ENCODE data around the gene ARHGEF6.

ARHGEF6 gene

DNA sequence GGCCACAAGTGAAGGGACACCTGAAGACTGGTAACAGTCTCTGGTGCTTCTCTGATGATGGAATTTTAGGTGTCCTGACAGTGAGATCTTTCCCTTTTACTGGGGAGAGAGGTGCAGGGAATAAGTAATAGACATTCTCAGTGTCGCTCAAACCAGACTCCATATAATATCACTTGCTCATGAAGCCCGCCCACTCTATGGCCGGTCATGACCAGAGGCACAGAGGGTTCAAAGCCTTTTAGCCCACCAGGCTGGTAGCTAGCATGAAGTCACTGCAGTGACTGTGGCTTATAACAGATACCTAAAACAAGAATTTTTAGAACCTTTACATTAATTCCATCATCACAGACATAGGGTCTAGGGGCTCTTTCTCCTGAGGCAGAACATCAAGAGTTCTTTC lies 129.9 kb downstream of the ARHGEF6 start:
- no peak for DNase-seq

DNA sequence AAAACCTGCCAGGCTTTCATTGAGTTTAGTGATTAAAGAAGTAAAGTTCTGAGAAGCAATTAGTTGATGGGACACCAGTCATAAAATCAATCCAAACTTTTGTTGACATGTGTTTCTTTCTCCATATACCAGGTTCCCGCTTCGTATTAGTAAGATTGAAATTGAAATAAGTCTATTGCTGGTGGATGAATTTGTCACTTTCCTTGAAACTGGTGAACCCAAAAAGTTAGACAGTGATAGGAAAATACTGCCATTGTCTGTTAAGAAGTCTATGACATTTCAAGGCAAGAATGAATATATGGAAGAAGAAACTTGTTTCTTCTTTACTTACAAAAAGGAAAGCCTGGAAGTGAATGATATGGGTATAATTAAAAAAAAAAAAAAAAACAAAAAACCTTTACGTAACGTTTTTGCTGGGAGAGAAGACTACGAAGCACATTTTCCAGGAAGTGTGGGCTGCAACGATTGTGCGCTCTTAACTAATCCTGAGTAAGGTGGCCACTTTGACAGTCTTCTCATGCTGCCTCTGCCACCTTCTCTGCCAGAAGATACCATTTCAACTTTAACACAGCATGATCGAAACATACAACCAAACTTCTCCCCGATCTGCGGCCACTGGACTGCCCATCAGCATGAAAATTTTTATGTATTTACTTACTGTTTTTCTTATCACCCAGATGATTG lies 132.9 kb downstream of the ARHGEF6 start, which contains the start of gene CD40LG:
Gene CD40LG, plus strand, starts transcription at position 482 of the 684 bp plus-strand sequence. Its CDS starts 91 bp downstream, at position 573.
- DNase-seq, result no peak

DNA sequence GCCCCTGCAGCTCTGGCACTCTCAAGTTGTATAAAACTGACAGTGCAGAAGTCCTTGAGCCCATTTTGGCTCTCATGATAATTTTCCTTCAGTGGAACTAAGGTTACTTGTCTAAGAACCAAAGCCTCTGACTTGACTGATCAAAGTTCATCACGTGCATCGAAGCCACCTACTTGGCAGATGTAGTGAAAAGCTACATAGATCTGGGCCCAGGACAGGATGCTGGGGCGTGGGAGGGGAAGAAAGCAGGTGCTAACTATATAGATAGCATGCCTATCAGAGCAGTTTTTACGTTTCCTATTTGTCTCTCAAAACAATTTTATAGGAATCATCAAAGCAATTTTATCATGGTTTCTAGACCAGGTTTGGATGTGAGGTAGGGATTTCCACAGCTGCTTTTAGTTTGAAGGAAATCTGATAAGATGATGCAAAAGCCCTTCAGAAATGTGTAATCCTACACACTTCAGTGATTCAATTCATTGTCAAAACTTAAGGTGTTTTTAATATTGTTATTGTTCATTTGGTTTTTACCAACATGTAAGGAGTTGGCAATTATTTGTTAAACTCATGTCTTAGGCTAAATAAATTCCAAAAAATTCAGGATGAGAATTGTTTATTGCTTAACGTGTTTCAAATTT lies 134.0 kb downstream of the ARHGEF6 start:
- DNase-seq, result no peak

DNA sequence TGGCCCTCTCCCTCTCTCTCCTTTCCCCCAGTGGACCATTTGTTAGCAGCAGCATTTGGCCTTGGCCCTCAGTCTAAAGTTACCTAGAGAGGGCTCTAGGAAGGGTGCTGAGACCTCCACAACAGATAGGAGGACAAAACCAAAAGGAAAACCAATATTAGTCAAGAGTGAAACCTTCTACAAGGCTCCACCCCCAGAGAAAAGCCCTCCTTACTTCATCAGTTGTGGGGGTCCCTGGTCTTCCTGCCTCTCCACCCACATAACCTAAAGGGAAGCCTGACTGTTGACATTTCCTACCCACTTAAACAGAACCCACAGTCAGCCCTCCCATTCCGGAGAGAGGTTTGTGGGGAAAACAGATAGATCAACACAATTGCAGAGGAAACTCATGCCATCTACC lies 137.5 kb downstream of the ARHGEF6 start:
- no peak for DNase-seq

DNA sequence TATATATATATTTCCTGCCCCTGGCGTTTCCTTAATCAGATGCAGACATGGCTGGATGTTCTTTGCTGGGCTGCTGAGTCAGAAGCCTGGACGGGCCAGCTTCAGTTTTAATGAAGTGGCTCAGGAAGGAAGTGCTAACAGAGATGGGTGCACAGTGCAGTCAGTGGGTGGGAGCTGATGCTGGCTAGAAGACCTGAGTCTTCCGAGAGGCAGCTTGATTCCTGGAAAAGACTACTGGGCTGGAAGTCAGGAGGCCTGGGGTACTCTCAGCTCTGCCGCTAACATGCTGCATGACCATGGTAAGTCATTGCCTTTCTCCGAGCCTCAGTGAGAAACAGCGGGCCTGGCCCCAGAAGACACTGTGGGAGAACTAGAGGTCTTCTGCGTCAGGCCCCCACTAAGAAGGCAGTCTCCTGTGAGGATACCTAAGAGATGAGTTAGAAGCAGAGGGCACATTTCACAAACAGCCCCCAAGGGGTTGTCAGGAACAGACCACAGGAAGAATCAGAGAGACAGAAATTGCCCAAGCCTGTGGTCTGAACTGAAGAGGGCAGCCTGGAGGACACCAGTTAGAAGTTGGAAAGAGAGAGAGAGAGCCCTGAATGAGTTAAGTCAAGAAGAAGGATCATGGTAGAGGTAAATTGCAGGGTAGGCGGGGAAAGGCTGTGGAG lies 141.1 kb downstream of the ARHGEF6 start:
- no peak for DNase-seq

DNA sequence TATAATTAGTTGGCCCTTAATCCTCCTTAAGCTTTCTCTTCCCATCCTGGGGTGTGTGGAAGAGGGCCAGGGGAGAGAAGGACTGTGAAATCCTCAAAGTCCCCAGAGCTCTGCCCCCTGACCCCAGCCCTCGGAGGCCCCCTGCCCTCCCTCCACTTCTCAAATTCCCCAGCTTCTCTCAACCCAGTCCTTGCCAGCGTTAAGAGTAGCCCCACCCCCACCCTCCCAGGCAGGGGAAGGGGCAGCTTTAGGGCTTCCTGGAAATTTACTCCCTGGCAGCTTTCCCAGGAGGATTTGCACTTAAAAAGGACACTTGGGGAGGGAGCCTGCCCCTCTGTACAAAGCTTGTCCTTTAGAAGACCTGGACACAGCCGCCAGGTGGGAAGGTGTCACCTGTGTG lies 144.6 kb downstream of the ARHGEF6 start:
- DNase-seq, result no peak

DNA sequence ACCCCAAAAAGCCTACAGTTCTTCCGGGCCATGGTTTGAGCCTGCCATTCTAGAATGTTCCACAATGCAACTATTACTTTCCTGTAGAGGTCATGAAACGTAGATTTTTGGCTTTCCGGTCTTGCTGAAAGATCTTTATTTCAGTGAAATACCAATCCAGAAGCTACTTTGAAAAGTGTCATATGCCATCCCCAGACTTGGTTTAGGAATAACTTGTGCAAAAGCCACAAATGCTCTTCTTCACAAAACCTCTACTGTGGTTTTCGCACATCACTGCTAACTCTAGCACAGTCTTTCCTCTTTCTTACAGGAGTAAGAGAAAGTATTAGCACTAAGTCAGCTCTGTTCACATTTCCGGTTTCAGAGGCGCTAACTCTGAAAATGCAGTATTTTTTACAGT lies 145.5 kb downstream of the ARHGEF6 start:
- no peak for DNase-seq

DNA sequence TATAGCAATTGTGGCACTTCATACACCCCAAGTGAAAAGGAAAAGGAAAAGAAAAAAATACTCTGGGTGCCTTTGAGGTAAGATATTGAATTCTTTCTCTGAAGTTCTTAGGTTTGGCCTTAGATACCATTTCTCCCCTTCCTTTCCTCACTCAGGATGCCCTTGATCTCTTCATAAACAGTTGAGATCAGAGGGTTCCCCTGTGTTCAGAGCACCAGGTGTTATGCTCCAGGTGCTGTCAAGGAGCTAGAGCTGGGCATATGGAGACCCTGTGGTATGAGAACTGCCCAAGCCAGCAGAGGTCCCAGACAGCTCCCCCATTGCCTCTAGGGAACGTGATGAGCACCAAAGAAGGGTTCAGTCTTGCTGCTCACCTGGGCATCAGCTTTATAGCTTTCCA lies 149.9 kb downstream of the ARHGEF6 start:
- DNase-seq, result no peak

DNA sequence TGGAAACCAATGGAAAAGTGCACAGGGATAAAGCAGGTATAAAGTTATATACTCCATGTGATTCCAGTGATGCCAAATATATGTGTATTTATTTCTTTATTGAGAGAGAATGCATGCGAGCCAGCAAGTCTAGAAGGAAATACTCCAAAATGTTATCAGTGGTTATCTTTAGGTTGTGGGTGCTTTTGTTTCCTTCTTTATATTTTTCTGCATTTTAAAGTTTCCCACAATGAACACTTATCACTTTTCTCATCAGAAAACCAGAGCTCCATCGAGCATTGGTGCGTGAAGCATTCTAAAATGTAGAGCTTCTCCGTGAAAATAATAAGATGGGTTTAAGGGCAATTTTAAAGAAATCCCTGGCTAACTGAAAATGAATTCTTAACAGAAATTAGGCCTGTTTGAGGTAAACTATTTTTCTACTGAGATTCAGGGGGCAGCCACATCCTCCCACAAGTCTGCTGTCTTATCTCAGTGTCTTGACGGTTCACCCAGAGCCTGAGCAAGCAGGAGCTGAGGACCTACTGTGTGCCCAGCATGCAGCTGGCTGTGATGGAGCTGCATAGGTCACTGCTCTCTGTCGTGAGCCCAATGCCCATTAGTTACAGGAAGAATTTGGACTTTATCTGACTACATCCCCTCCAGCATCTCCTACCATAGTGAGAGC lies 151.5 kb downstream of the ARHGEF6 start:
- no peak for DNase-seq

DNA sequence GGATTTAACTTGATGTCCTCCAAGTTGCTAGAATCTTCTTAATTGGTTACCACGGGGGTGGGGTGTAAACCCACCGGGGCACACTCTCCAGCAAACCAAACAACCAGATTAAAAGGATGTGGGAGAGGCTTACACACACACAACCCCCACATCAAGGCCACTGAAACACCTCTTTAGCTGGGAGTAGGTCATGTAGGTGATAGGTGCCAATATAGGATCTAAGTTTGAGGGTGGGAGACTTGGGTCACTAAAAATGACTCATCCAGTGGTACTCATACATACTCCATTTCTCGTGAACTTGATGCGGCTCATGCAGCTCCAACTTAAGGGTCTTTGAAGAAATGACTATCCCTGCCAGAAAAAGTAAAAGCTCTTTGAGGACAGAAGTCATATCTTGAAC lies 153.3 kb downstream of the ARHGEF6 start:
- no peak for DNase-seq

DNA sequence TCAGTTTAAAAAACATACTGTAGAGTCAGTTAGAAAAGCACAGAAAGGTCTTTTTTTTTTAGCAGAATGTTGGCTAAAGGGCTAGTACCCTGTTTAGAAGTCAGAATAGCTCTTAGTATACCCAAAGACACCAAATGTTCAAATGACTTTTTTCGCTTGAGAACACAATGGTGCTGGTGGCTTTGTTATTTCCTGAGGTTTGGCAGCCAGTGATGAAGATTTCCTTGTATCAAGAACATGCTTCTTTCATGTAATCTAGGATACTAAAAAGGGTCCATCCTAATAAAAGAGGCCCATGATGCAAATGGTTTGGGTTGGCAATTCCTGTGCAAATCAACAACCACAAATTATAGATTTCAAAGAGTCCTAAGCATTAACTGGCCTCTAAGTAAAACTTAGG lies 153.8 kb downstream of the ARHGEF6 start:
- DNase-seq, result no peak

DNA sequence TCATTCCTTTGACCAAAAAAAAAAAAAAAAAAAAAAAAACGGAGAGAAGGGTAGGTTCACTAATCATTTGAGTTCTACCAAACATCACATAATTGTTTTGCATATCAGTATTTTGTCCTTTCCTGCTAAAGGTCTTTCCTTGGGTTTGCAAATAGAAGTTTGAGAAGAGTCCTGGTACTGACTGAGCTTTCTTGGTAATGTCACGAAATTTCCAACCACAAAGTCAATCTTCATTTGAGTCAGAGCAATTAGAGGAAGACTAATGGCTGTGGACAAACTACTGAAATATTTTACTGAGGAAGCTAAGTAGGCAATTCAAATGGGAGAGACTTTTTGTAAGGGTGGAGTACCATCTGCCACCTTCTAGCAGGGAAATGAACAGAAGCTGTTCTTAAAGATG lies 154.5 kb downstream of the ARHGEF6 start:
- DNase-seq, result no peak

DNA sequence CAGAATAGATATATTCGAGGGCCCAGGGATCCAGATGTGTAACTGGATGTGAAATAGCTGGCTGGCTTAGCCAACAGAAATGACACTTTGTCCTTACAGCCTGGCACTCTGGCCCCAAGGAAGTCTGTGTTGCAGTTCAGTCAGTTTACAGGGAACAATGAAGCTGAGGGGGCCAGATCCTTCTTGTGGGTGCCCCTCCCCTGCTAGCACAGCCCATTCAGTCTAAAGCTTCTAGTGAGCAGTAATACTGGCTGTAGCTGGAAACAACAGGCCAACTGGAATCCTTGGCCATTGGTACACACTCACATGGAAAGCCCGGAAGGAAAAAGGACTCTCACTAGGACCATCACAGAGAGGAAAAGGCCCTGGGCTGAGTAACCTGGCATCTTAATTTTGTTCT lies 155.5 kb downstream of the ARHGEF6 start:
- no peak for DNase-seq

DNA sequence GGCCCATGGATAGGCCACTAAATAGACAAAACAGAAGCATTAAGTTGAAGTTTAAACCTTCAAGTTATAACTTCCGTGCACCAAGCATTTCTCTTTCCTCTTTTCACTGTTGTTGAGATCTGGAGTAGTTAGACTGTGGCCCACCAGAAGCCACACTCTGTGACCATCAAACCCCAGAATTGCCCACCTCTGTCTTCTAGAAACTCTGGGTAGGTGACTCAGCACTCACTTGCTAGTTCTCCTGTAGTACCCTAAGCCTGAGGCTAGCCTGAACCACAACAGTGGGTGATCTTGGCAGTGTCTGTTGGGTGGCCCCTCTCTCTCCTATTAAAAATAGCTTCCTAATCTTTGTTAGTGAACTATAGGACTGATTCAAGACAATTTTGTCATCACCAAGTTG lies 157.3 kb downstream of the ARHGEF6 start:
- no peak for DNase-seq

DNA sequence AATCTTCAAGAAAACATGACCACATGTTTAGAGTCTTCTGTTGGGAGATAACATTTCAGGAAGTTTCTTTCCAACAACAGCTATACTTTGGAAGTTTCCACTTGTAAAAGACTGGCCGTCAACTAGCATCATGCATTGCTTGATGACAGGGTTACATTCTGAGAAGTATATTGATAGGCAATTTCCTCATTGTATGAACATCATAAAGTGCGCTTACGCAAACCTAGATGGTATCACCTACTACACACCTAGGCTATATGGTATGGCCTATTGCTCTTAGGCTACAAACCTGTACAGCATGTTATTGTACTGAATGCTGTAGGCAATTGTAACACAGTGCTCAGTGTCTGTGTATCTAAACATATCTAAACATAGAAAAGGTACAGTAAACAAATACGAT lies 158.2 kb downstream of the ARHGEF6 start:
- no peak for DNase-seq

DNA sequence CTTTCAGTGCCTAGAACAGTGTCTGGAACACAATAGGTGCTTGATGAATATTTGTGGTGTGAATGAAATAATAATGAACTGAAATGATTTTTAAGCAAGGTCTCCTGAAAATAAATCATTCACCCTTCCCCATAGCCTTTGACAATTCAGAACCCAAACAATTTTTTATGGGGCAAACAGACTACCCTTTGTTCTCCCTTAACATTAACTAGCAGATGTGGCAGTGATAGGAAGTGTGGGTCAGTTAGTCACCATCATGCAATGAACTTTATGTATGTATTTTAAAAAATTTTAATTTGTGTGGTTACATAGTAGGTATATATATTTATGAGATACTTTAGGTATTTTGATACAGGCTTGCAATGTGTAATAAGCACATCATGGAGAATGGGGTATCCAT lies 160.0 kb downstream of the ARHGEF6 start:
- DNase-seq, result no peak

DNA sequence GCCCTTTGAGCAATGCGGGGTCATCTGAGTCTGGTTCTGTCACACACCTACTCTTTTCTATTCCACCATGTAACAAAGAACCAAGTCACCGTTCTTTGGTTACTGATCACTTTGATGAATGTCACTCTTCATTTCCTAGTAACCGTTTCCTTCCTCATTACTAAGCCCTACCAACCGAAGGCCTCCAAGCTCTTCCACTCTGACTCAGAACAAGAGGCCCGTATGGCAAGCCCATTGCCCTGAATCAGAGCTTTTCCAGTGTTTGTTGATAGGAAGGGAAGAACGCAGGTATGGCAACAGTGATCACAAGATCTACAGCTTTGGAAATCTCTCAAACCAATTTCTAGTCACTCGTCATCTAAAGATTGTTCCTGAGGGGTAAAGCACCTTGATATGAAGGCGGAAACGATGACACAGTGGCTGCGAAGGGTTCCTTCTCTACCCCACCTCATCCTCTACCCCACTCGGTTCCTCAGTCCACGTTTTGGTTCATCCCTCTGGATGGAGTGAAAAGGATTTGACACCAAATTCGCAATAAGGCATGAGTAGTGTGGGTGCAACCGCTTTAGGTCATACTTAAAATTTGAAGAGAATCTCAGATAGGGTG lies 160.7 kb downstream of the ARHGEF6 start:
- no peak for DNase-seq

DNA sequence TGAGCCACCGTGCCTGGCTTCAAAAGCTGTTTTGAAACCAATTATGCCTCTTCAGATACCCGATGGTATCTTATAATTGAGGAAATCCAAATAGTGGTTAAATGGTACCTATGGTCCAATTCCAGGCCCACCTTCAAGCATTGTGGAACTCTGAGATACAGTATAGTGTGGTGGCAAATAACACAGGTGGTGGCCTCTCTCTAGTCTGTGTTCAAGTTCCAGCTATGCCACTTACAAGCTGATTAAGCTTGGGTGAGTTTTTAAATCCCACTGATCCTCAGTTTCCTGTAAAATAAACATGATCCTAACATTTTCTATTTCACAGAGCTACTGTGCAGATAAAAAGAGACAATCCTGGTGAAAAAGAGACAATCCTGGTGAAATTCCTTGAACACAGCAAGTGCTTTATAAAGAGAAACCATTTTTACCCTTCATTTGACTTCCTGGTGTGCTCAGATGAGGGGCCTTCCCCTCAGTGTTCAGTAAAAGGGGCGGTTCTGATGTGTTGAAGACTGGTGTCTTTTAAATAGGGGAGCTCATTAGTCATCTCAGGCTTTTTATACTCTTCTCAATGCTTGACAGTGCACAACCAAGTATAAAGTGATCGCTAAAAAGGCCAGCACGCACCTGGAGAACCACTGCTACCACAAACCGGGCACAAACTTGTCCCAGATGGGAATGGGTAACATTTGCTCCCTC lies 163.6 kb downstream of the ARHGEF6 start:
- no peak for DNase-seq
